GM10847 (cell line): ENCODE results near the gene KDM1A.

Experiments used
- POLR2A ChIP-seq: IDR thresholded peaks from 2 replicates; pipeline ENCODE4 v1.6.1; 2011; ENCODE audit not compliant: insufficient read length; ENCODE audit errors: extremely low read depth

Gene KDM1A

GRCh38 chr1:23116921-23117699 lies 97.8 kb downstream of the KDM1A start:
- TF ChIP-seq POLR2A: no peak

GRCh38 chr1:23118407-23118806 lies 99.1 kb downstream of the KDM1A start:
- TF ChIP-seq POLR2A: no peak

DNA sequence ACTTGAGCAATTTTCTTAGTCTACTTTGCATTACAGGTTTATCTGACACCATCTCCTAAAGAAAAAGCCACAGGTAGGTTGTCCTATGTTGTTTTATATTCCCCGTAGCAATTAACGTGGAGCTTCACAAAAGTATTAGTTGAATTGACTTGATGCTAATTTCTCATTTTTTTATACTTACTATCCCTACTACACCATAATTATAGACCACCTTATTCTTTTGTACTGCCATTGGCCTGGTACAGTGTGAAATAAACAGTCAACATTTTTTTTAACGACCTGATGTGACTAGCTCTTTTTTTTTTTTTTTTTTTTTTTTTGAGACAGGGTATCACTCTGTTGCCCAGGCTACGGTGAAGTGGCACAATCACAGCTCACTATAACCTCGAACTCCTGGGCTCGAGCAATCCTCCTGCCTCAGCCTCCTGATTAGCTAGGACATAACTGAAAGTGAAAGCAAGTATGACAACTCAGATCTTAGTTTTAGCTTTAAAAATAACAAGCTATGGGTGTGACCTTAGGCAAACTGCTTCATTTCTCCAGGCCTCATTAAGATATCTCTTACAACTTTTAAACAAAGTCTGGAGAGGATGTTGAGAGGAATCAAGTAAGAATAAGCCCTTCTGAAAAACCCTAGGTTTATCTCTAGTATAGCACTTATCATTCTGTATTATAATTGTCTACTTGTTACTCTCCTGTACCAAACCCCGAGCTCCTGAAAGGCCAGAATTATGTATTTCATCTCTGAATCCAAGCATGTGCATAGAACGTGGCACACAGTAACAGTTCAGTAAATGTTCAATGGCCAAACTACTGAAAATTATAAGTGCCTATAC lies 99.9 kb downstream of the KDM1A start:
- no peak for TF ChIP-seq POLR2A

DNA sequence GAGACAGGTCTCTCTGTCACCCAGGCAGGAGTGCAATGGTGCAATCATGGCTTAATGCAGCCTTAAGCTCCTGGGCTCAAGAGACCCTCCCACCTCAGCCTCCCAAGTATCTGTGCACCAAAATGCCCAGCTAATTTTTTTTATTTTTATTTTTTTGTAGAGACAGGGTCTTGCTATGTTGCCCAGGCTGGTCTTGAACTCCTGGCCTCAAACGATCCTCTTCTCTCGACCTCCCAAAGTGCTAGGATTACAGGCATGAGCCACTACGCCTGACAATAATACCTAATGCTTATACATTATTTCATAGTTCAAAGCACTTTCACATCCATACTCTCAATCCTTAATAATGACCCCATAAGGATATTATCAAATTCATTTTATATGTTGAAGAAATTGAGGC lies 101.1 kb downstream of the KDM1A start:
- no peak for TF ChIP-seq POLR2A

GRCh38 chr1:23122023-23122748 lies 102.9 kb downstream of the KDM1A start:
- no peak for TF ChIP-seq POLR2A

- TF ChIP-seq POLR2A: no peak
Measured at GRCh38 chr1:23122796-23123195, 103.5 kb downstream of the KDM1A start.

- no peak for TF ChIP-seq POLR2A
Measured at GRCh38 chr1:23123528-23123927, 104.3 kb downstream of the KDM1A start.

GRCh38 chr1:23124259-23125026 lies 105.2 kb downstream of the KDM1A start:
- TF ChIP-seq POLR2A: no peak

DNA sequence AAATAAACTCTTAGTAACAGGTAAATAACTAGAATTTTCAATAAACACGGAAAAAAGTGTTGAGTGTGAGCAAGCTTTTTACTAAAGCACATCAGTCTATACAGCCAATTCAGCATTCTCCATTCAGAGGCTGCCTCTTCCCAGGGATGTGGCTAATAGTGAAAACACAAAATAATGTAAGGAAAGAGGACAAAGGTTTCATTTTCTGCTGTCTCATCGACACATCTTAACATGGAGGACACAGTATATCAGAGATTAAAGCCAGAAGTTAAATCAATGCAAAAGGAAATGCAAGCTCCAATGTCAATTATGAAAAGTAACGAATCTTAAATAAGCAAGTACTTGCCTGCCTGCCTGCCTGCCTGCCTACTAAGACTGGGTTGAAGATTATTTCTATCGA lies 106.2 kb downstream of the KDM1A start:
- no peak for TF ChIP-seq POLR2A

GRCh38 chr1:23126200-23126599 lies 106.9 kb downstream of the KDM1A start:
- no peak for TF ChIP-seq POLR2A

- TF ChIP-seq POLR2A: no peak
Measured at GRCh38 chr1:23126801-23127200, 107.5 kb downstream of the KDM1A start.

DNA sequence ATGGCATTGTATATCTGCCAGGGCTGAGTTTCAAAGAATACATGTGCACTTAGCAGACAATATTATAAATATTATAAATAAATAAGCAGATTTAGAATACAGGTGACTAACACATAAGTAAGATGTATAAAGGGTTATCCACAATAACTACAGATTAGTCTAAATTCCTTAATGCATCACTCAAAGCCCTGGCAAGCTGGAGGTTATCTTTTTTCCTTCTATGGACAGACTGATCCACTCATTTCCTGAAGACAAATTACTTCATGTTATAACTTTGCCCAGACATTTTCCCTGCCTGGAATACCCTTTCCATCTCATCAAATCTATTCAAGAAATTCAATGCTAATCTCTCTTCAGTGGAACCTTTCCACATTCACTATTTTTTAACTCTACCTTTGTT lies 110.6 kb downstream of the KDM1A start:
- no peak for TF ChIP-seq POLR2A

DNA sequence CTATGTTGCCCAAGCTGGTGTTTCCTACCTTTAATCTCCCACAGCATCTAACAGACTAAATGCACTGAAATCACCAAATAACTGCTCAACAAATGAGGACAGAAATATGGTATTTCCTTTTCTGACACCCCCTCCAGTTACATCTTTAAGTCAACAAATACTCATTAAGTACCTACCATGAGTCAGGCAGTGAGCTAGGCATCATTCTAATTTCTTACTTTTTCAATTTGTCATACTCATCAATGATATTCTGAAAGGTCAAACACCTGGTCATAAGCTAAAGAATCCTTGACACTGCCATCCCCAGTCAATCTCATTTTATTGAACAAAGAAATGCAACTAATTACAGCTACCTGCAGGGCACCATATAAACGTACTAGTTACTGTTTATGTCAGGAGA lies 112.8 kb downstream of the KDM1A start:
- no peak for TF ChIP-seq POLR2A
